ENCODE data around the gene HTN3. TPM values are rescaled to one million over a fixed set of nuclear protein-coding genes. Genes with fewer than 3 reads are reported as not detected.
"Not testable (repeated sequence)": the region's sequence is repeated elsewhere in the genome, so short reads cannot be mapped to it uniquely, and the experiment has no call there.

Gene HTN3
- polyA plus RNA-seq, 3 donors: not detected

GRCh38 chr4:70002507-70002906, 25.8 kb upstream of the HTN3 start:
- Histone ChIP-seq H3K9me3 (replicated peaks in 1 of 2; ENCODE audit: control insufficient read depth in 1 of 2, insufficient read depth in 1 of 2, low read length in 2 of 2) (no peaks in the 10 kb centered on the region), H3K4me3 (replicated peaks in 1 of 3; ENCODE audit: low read depth in 2 of 3, low read length in 3 of 3) (no peak overlapping the region), H4K20me1 (ENCODE audit: insufficient read depth, low read length) (no peaks in the 10 kb centered on the region), H3K27ac (ENCODE audit: low read depth in 1 of 2, low read length in 2 of 2) (no peak overlapping the region), H3K4me1 (ENCODE audit: control insufficient read depth in 1 of 2, insufficient read depth in 2 of 2, low read length in 2 of 2) (no peaks in the 10 kb centered on the region), H3K79me2 (ENCODE audit: insufficient read depth, low read length) (no peaks in the 10 kb centered on the region), H3K4me2 (replicated peaks; ENCODE audit: extremely low read depth, low read length, poor library complexity, severe bottlenecking) (no peak overlapping the region), H3K36me3 (replicated peaks in 1 of 2; ENCODE audit: control insufficient read depth in 1 of 2, insufficient read depth in 2 of 2, low read length in 2 of 2) (no peaks in the 10 kb centered on the region), H2AFZ (ENCODE audit: insufficient read depth, low read depth, low read length, poor library complexity, severe bottlenecking) (no peak overlapping the region), H3K27me3 (ENCODE audit: control insufficient read depth in 2 of 2, insufficient read depth in 2 of 2, low read length in 2 of 2) (no peaks in the 10 kb centered on the region), H3K9ac (ENCODE audit: insufficient read depth, low read length, poor library complexity, severe bottlenecking) (no peak overlapping the region)
- H3K27ac Mint-ChIP-seq: no peak overlapping the region
- no peaks in the 10 kb centered on the region for H3K9me3 Mint-ChIP-seq
- no peak for DNase-seq
- no peaks in the 10 kb centered on the region for H3K36me3 Mint-ChIP-seq
- H3K27me3 Mint-ChIP-seq (ENCODE audit: low read depth in 3 of 3): no peaks in the 10 kb centered on the region
- H3K4me1 Mint-ChIP-seq: no peaks in the 10 kb centered on the region
- intact Hi-C loops (cut with micrococcal nuclease): no loop called here
- H3K4me3 Mint-ChIP-seq: no peak overlapping the region
- no peak for TF ChIP-seq CTCF (IDR thresholded peaks at IDR 0.05)

GRCh38 chr4:70008771-70009170, 19.5 kb upstream of the HTN3 start:
- H3K4me3 Mint-ChIP-seq: no peak overlapping the region
- no peaks in the 10 kb centered on the region for H3K79me2 ChIP-seq (ENCODE audit: insufficient read depth, low read length)
- H3K27me3 ChIP-seq (ENCODE audit: control insufficient read depth in 2 of 2, insufficient read depth in 2 of 2, low read length in 2 of 2): no peaks in the 10 kb centered on the region
- H3K9me3 Mint-ChIP-seq: peaks cover 0 to 3% (median 0%) of the 10 kb centered on the region in 7 donors
- H3K4me2 ChIP-seq (replicated peaks; ENCODE audit: extremely low read depth, low read length, poor library complexity, severe bottlenecking): no peak overlapping the region
- H3K9ac ChIP-seq (ENCODE audit: insufficient read depth, low read length, poor library complexity, severe bottlenecking): no peak overlapping the region
- WGBS (ENCODE audit: insufficient coverage): 57% methylated on average over 1 of the region's 3 CpGs
- intact Hi-C loops (cut with micrococcal nuclease): no loop called here
- no peak overlapping the region for H3K27ac Mint-ChIP-seq
- no peaks in the 10 kb centered on the region for H3K4me1 ChIP-seq (ENCODE audit: control insufficient read depth in 1 of 2, insufficient read depth in 2 of 2, low read length in 2 of 2)
- no peaks in the 10 kb centered on the region for H4K20me1 ChIP-seq (ENCODE audit: insufficient read depth, low read length)
- H3K27me3 Mint-ChIP-seq (ENCODE audit: low read depth in 3 of 3): peaks cover 0 to 1% (median 0%) of the 10 kb centered on the region in 3 donors
- no peak overlapping the region for H2AFZ ChIP-seq (ENCODE audit: insufficient read depth, low read depth, low read length, poor library complexity, severe bottlenecking)
- H3K4me3 ChIP-seq (replicated peaks in 1 of 3; ENCODE audit: low read depth in 2 of 3, low read length in 3 of 3): no peak overlapping the region
- DNase-seq: no peak
- no peaks in the 10 kb centered on the region for H3K4me1 Mint-ChIP-seq
- TF ChIP-seq CTCF (IDR thresholded peaks at IDR 0.05): no peak
- peaks cover 0 to 2% of the 10 kb centered on the region in 2 donors for H3K9me3 ChIP-seq (replicated peaks in 1 of 2; ENCODE audit: control insufficient read depth in 1 of 2, insufficient read depth in 1 of 2, low read length in 2 of 2)
- no peaks in the 10 kb centered on the region for H3K36me3 ChIP-seq (replicated peaks in 1 of 2; ENCODE audit: control insufficient read depth in 1 of 2, insufficient read depth in 2 of 2, low read length in 2 of 2)
- H3K27ac ChIP-seq (ENCODE audit: low read depth in 1 of 2, low read length in 2 of 2): no peak overlapping the region
- H3K36me3 Mint-ChIP-seq: no peaks in the 10 kb centered on the region

- H3K9ac ChIP-seq (ENCODE audit: insufficient read depth, low read length, poor library complexity, severe bottlenecking); H3K79me2 ChIP-seq (ENCODE audit: insufficient read depth, low read length); H3K9me3 Mint-ChIP-seq; H3K4me3 Mint-ChIP-seq; H3K27ac Mint-ChIP-seq; H3K9me3 ChIP-seq (replicated peaks in 1 of 2; ENCODE audit: control insufficient read depth in 1 of 2, insufficient read depth in 1 of 2, low read length in 2 of 2); H3K36me3 ChIP-seq (replicated peaks in 1 of 2; ENCODE audit: control insufficient read depth in 1 of 2, insufficient read depth in 2 of 2, low read length in 2 of 2); H3K27ac ChIP-seq (ENCODE audit: low read depth in 1 of 2, low read length in 2 of 2); intact Hi-C loops (cut with micrococcal nuclease); H2AFZ ChIP-seq (ENCODE audit: insufficient read depth, low read depth, low read length, poor library complexity, severe bottlenecking); H3K4me1 Mint-ChIP-seq; H3K4me2 ChIP-seq (replicated peaks; ENCODE audit: extremely low read depth, low read length, poor library complexity, severe bottlenecking); H3K4me1 ChIP-seq (ENCODE audit: control insufficient read depth in 1 of 2, insufficient read depth in 2 of 2, low read length in 2 of 2); H3K36me3 Mint-ChIP-seq; H3K27me3 ChIP-seq (ENCODE audit: control insufficient read depth in 2 of 2, insufficient read depth in 2 of 2, low read length in 2 of 2); DNase-seq; H3K4me3 ChIP-seq (replicated peaks in 1 of 3; ENCODE audit: low read depth in 2 of 3, low read length in 3 of 3); H3K27me3 Mint-ChIP-seq (ENCODE audit: low read depth in 3 of 3); H4K20me1 ChIP-seq (ENCODE audit: insufficient read depth, low read length): not testable (repeated sequence)
- 100% methylated on average over 1 of the region's 10 CpGs for WGBS (ENCODE audit: insufficient coverage)
These were observed 9.3 kb upstream of the HTN3 start for GRCh38 chr4:70019006-70019405.

Measured in CD14-positive monocyte (primary cell).